ENCODE results near the gene LZTS3. TPM values are rescaled to one million over a fixed set of nuclear protein-coding genes. Genes with fewer than 3 reads are reported as not detected.
"Not testable (repeated sequence)": the region's sequence is repeated elsewhere in the genome, so short reads cannot be mapped to it uniquely, and the experiment has no call there.

The LZTS3 gene
- total RNA-seq, 1 donor from 2014 or later, result 15.8 TPM

DNA sequence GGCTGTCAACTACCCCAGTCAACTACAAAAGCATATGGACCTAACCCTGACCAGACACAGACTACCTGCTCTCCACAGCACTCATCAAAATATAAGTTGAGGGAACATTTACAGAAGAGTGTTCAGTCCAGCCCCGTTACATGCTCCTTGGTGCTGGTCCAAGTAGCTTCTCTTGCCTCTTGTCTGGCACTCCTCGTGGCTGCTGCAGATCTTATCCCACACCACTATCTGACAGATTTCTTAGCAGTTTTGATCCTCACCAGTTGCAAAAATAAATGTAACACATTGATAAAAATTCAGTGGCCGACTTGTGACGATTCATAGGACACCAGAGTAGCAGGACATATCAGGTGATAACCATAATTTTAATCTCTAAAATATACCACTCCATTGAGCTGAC lies 44.3 kb downstream of the LZTS3 start:
- TF ChIP-seq CTCF (conservative IDR thresholded peaks at IDR 0.05; ENCODE audit: low read depth, low read length), result no peak
- H3K4me3 ChIP-seq (ENCODE audit: low read depth, low read length), result no peak overlapping the region
- no peak for DNase-seq (ENCODE audit: low read depth)

DNA sequence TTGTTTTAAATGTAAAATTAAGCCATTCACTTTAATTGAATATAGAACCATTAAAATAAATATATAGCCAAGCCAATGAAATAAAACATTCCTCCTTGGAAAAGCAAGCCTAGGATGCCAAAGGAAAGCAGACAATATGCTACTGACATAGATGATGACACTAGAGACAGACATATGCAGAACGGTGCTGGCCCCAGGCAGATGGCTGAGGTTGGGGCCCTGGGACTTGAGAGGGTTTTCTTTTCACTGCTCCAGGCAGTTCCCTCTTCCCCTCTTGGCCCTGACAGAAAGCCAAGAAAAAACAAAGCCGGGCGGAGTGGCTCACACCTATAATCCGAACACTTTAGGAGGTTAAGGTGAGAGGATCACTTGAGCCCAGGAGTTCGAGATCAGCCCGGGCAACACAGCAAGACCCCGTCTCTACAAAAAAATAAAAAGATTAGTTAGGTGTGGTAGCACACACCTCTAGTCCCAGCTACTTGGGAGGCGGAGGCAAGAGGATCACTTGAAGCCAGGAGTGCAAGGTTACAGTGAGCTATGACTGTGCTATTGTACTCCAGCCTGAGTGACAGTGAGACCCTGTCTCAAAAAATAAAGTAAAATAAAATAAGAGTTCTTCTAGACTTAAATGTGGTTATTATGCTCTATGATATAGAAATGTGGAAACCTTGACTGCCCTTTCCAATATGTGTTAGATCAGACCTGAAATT lies 44.9 kb downstream of the LZTS3 start:
- no peak overlapping the region for H3K4me3 ChIP-seq (ENCODE audit: low read depth, low read length)
- no peak for TF ChIP-seq CTCF (conservative IDR thresholded peaks at IDR 0.05; ENCODE audit: low read depth, low read length)
- DNase-seq (ENCODE audit: low read depth), result no peak

DNA sequence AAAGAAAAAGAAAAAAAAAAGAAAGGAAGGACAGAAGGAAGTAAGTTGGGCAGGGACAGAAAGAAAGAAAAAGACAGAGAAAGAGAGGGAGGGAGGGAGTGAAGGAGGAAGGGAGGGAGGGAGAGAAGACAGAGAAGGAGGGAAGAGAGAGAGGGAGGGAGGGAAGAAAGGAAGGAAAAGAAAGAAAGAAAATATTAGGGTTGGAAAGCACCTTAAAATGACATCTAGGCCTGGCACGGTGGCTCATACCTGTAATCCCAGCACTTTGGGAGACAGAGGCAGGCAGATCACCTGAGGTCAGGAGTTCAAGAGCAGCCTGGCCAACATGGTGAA lies 46.9 kb downstream of the LZTS3 start:
- no peak overlapping the region for H3K4me3 ChIP-seq (ENCODE audit: low read depth, low read length)
- no peak for TF ChIP-seq CTCF (conservative IDR thresholded peaks at IDR 0.05; ENCODE audit: low read depth, low read length)
- DNase-seq (ENCODE audit: low read depth), result no peak

DNA sequence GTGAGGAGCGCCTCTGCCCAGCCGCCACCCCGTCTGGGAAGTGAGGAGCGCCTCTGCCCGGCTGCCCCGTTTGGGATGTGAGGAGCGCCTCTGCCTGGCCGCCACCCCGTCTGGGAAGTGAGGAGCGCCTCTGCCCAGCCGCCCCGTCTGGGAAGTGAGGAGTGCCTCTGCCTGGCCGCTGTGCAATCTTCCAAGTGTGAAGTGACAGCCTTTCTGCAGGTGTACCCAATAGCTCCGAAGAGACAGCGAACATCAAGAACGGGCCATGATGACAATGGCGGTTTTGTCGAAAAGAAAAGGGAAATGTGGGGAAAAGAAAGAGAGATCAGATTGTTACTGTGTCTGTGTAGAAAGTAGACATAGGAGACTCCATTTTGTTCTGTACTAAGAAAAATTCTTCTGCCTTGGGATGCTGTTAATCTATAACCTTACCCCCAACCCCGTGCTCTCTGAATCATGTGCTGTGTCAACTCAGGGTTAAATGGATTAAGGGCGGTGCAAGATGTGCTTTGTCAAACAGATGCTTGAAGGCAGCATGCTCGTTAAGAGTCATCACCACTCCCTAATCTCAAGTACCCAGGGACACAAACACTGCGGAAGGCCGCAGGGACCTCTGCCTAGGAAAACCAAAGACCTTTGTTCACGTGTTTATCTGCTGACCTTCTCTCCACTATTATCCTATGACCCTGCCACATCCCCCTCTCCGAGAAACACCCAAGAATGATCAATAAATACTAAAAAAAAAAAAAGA lies 47.4 kb downstream of the LZTS3 start:
- not testable (repeated sequence) for DNase-seq (ENCODE audit: low read depth); H3K4me3 ChIP-seq (ENCODE audit: low read depth, low read length)

- DNase-seq (ENCODE audit: low read depth); H3K4me3 ChIP-seq (ENCODE audit: low read depth, low read length): not testable (repeated sequence)
Measured at GRCh38 chr20:3124773-3125560, 48.4 kb downstream of the LZTS3 start.

DNA sequence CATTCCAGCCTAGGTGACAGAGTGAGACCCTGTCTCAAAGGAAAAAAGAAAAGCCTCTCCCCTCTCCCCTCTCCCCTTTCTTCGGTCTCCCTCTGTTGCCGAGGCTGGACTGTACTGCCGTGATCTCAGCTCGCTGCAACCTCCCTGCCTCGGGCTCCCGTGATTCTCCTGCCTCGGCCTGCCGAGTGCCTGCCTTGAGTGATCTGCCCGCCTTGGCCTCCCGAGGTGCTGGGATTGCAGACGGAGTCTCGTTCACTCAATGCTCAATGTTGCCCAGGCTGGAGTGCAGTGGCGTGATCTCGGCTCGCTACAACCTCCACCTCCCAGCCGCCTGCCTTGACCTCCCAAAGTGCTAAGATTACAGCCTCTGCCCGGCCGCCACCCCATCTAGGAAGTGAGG lies 49.2 kb downstream of the LZTS3 start:
- DNase-seq (ENCODE audit: low read depth); H3K4me3 ChIP-seq (ENCODE audit: low read depth, low read length): not testable (repeated sequence)

DNA sequence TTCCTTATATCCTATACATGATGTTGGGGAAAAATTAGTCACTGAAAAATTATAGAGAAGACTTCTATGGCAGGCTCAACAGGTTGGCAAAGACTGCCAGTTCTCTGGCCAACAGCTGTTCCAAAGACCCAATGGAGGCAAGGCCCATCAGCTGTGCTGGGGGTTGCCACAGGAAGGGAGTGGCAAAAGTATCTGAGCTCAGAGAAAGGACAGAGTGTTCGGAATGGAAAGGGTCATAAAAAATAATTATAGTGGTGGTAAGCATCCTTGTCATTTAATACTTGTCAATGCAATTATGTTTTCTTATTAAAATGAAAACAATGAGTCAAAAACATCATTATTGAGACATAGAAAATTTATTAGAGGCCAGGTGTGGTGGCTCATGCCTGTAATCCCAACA lies 49.8 kb downstream of the LZTS3 start:
- no peak for TF ChIP-seq CTCF (conservative IDR thresholded peaks at IDR 0.05; ENCODE audit: low read depth, low read length)
- DNase-seq (ENCODE audit: low read depth), result no peak
- H3K4me3 ChIP-seq (ENCODE audit: low read depth, low read length), result no peak overlapping the region

DNA sequence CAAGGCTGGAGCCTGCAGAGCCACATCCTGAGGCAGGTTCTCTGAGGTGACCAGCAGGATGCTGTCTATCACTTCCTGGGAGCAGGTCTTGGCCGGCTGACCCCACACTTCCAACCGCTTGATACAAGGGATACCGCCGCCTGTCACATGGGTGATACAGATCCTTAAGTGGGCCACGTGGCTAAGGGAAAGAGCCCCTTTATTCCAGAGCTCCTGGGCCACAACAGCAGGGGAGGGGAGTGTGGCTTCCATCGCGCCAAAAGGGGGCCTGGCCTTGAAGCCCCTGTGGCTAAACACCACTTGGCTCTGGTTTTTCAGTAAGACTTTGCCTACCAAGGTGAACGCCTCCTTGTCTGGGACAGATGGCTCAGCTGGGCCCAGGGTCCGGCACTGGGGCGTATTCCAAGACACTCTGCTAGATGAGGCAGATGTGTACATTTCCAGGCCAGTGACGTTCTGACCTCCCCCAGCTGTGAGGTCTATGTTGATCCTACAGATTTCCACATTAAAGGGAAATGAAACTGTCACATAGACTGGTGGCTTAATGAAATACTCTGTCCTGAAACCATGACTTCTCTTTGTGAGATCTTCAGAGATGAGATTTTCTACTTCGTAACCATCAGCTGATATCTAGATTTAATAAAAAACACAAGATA lies 51.3 kb downstream of the LZTS3 start:
- H3K4me3 ChIP-seq (ENCODE audit: low read depth, low read length), result no peak overlapping the region
- no peak for TF ChIP-seq CTCF (conservative IDR thresholded peaks at IDR 0.05; ENCODE audit: low read depth, low read length)
- no peak for DNase-seq (ENCODE audit: low read depth)

Data from epithelial cell of proximal tubule (primary cell).